ENCODE measurements around the gene DPP6.

DNA sequence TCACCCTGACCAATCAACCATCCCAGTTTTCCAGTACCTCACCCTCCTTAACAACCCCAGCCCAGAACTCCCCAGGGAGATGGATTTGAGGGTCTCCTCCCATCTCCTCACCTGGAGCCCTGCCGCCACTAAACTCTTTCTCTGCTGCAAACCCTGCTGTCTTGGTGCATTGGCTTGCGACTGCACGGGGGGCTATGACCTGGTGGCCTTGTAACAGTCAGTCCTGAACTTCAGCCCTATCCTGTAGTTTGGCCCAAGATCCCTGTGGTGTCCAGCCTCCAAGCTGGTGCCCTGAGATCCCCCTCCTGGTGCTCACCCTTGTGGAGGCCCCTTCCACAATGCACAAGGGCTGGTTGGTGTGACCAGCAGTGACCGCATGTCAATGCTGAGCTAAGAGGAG, 858.8 kb downstream of the DPP6 start:
- TF ChIP-seq POLR2A (IDR thresholded peaks at IDR 0.05) (no peak), EP300 (IDR thresholded peaks at IDR 0.05) (no peak)
- TF ChIP-seq, protein P1, sequence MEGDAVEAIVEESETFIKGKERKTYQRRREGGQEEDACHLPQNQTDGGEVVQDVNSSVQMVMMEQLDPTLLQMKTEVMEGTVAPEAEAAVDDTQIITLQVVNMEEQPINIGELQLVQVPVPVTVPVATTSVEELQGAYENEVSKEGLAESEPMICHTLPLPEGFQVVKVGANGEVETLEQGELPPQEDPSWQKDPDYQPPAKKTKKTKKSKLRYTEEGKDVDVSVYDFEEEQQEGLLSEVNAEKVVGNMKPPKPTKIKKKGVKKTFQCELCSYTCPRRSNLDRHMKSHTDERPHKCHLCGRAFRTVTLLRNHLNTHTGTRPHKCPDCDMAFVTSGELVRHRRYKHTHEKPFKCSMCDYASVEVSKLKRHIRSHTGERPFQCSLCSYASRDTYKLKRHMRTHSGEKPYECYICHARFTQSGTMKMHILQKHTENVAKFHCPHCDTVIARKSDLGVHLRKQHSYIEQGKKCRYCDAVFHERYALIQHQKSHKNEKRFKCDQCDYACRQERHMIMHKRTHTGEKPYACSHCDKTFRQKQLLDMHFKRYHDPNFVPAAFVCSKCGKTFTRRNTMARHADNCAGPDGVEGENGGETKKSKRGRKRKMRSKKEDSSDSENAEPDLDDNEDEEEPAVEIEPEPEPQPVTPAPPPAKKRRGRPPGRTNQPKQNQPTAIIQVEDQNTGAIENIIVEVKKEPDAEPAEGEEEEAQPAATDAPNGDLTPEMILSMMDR (IDR thresholded peaks at IDR 0.05), result no peak

Data from tibial nerve (tissue), 4 donors.